ENCODE measurements around the gene SORCS2. TPM values are rescaled to one million over a fixed set of nuclear protein-coding genes. Genes with fewer than 3 reads are reported as not detected.

Gene SORCS2
- total and polyA plus RNA-seq, 2 of the 8 experiments (the other 6 are each of a cell fraction or from before 2014, with no cell fraction given) = 0.36 to 1.8 TPM

- H2BK12ac ChIP-seq (ENCODE audit: low read depth, low read length) = no peak overlapping the region
- no peaks in the 10 kb centered on the region for H3K36me3 ChIP-seq (ENCODE audit: control insufficient read depth in 2 of 4, insufficient read depth in 4 of 4, low read length in 3 of 4)
- no peak overlapping the region for H4K8ac ChIP-seq (ENCODE audit: extremely low read depth, insufficient read depth, low read length)
- H3K18ac ChIP-seq (ENCODE audit: extremely low read depth, low read length) = no peak overlapping the region
- no peak overlapping the region for H3K14ac ChIP-seq (ENCODE audit: insufficient read length)
- peaks cover 2 to 6% of the 10 kb centered on the region in 2 experiments; a peak in 2 of 4 replicates for H3K9me3 ChIP-seq (ENCODE audit: insufficient read depth in 2 of 2, low read depth in 1 of 2, low read length in 1 of 2)
- H4K5ac ChIP-seq (ENCODE audit: insufficient read length, low read depth, low read length) = no peak overlapping the region
- H4K20me1 ChIP-seq (replicated peaks in 1 of 2; ENCODE audit: control insufficient read depth in 1 of 2, insufficient read depth in 2 of 2, low read length in 2 of 2) = no peaks in the 10 kb centered on the region
- no peak for DNase-seq (ENCODE audit: low read depth in 1 of 2, low spot score in 2 of 2)
- no peak overlapping the region for H2AFZ ChIP-seq (ENCODE audit: low read length)
- H3K27ac ChIP-seq (ENCODE audit: low read depth, low read length) = no peak overlapping the region
- H3K79me1 ChIP-seq (ENCODE audit: low read depth, low read length) = no peaks in the 10 kb centered on the region
- no peak overlapping the region for H2BK120ac ChIP-seq (replicated peaks; ENCODE audit: low read depth, low read length)
- no peak overlapping the region for H2BK20ac ChIP-seq (ENCODE audit: low read length)
- no peak overlapping the region for H2BK5ac ChIP-seq (ENCODE audit: low read depth, low read length)
- H3K23ac ChIP-seq (ENCODE audit: insufficient read length) = no peak overlapping the region
- H2AK5ac ChIP-seq (ENCODE audit: low read depth, low read length) = no peak overlapping the region
- H2BK15ac ChIP-seq (ENCODE audit: low read length) = no peak overlapping the region
- H3K4me1 ChIP-seq (replicated peaks in 1 of 4; ENCODE audit: control insufficient read depth in 3 of 4, insufficient read depth in 4 of 4, low read length in 3 of 4) = 0 out of 7 replicates have a peak, but pooled peaks cover 0 to 2% (median 0%) of the 10 kb centered on the region in 4 experiments
- H3K4me3 ChIP-seq (ENCODE audit: extremely low read depth in 1 of 4, insufficient read depth in 2 of 4, low read depth in 3 of 4, low read length in 4 of 4) = no peak overlapping the region
- no peak for FAIRE-seq
- WGBS, 2 experiments (ENCODE audit: extremely low coverage in 1 of 2, insufficient coverage in 1 of 2, insufficient read length in 1 of 2, insufficient replicate concordance in 2 of 2, low coverage in 1 of 2, low lambda C conversion rate in 2 of 2, missing lambda C conversion rate in 1 of 2) = 85% methylated on average over 8 of the region's 8 CpGs; no CpG with 5 or more reads in 1 of the 2 experiments
- no peaks in the 10 kb centered on the region for H3K79me2 ChIP-seq (ENCODE audit: control insufficient read depth in 1 of 2, insufficient read depth in 2 of 2, low read length in 2 of 2)
- H3K9ac ChIP-seq (replicated peaks in 1 of 4; ENCODE audit: extremely low read depth in 1 of 4, low read depth in 3 of 4, low read length in 3 of 4) = no peak overlapping the region
- no peak overlapping the region for H4K91ac ChIP-seq (replicated peaks; ENCODE audit: insufficient read length, low read length)
- ChIA-PET POLR2A (ENCODE audit: partially characterized antibody) (no interaction called here), CTCF (ENCODE audit: partially characterized antibody) (interaction anchor here (1.2 kb wide), 1 partner anchor 53 kb away, joined by 3 read pairs; no protein-coding TSS in a partner anchor)
- H3K27me3 ChIP-seq (replicated peaks in 1 of 4; ENCODE audit: control insufficient read depth in 3 of 4, extremely low read depth in 1 of 4, insufficient read depth in 3 of 4, low read length in 3 of 4) = no peaks in the 10 kb centered on the region
- H3K56ac ChIP-seq (replicated peaks; ENCODE audit: insufficient read length, low read depth, low read length) = no peak overlapping the region
- peaks cover 4% of the 10 kb centered on the region; the same call in 1 of the 2 replicates for H3K23me2 ChIP-seq (ENCODE audit: low read depth, low read length)
- H3K4me2 ChIP-seq (ENCODE audit: insufficient read depth in 1 of 2, low read depth in 2 of 2, low read length in 2 of 2) = no peak overlapping the region
- no peak overlapping the region for H3K4ac ChIP-seq (replicated peaks; ENCODE audit: insufficient read length, low read depth, low read length)
- no peak for TF ChIP-seq CTBP2 (IDR thresholded peaks at IDR 0.05; ENCODE audit: borderline replicate concordance, insufficient read depth, insufficient read length, low read length)
- no peak for TF ChIP-seq RFX5 (IDR thresholded peaks at IDR 0.05; ENCODE audit: borderline replicate concordance, low read depth, low read length)
- no peak for TF ChIP-seq KDM1A (IDR thresholded peaks at IDR 0.05; ENCODE audit: borderline replicate concordance, low read length)
- TF ChIP-seq, protein P1, sequence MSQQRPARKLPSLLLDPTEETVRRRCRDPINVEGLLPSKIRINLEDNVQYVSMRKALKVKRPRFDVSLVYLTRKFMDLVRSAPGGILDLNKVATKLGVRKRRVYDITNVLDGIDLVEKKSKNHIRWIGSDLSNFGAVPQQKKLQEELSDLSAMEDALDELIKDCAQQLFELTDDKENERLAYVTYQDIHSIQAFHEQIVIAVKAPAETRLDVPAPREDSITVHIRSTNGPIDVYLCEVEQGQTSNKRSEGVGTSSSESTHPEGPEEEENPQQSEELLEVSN (IDR thresholded peaks at IDR 0.05) = no peak
- TF ChIP-seq CHD1 (IDR thresholded peaks at IDR 0.05; ENCODE audit: low read depth, low read length) = no peak
- TF ChIP-seq SP1 (IDR thresholded peaks at IDR 0.05; ENCODE audit: low read depth, low read length) = no peak
- TF ChIP-seq TCF12 (IDR thresholded peaks at IDR 0.05; ENCODE audit: low read depth, low read length) = no peak
- no peak for TF ChIP-seq ASH2L (IDR thresholded peaks at IDR 0.05; ENCODE audit: low read length)
- TF ChIP-seq CREB1 (IDR thresholded peaks at IDR 0.05) = no peak
- TF ChIP-seq TAF7 (optimal IDR thresholded peaks at IDR 0.05; ENCODE audit: borderline replicate concordance, low read depth, low read length) = no peak
- TF ChIP-seq JUND (IDR thresholded peaks at IDR 0.05; ENCODE audit: low read length) = no peak
- no peak for TF ChIP-seq POLR2AphosphoS5 (IDR thresholded peaks at IDR 0.05; ENCODE audit: low read depth, low read length)
- TF ChIP-seq GTF2F1 (IDR thresholded peaks at IDR 0.05; ENCODE audit: borderline replicate concordance, low read depth, low read length) = no peak
- TF ChIP-seq MAFK (IDR thresholded peaks at IDR 0.05; ENCODE audit: low read depth, low read length) = no peak
- no peak for TF ChIP-seq CBX8 (IDR thresholded peaks at IDR 0.05; ENCODE audit: borderline replicate concordance, low read depth, low read length)
Observed at GRCh38 chr4:7538518-7538917, 346.2 kb downstream of the SORCS2 start.
